ENCODE data around the gene RGR. TPM values are rescaled to one million over a fixed set of nuclear protein-coding genes. Genes with fewer than 3 reads are reported as not detected.

The RGR gene
- total RNA-seq, 4 donors from 2014 or later = 0.08 TPM; not detected in 3

DNA sequence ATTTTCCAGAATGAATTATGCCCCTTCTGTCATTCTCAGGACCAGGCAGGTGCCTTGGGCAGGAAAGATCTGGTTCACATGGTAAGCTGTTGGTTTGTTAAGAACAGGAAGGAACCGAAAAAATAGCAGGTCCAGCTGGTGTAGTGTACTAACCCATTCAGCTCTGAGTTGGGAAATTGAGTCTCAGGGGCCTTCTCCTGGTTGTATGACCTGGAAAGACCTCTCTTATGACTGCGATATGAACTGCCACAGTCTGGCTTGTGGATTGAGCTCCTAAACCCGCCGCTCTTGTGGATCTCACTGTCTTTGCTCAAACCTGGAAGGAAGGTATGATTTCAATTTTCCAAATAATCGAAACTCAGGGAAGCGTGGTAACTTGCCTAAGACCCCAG is 8.1 kb upstream of the RGR start:
- TF ChIP-seq, protein P1, sequence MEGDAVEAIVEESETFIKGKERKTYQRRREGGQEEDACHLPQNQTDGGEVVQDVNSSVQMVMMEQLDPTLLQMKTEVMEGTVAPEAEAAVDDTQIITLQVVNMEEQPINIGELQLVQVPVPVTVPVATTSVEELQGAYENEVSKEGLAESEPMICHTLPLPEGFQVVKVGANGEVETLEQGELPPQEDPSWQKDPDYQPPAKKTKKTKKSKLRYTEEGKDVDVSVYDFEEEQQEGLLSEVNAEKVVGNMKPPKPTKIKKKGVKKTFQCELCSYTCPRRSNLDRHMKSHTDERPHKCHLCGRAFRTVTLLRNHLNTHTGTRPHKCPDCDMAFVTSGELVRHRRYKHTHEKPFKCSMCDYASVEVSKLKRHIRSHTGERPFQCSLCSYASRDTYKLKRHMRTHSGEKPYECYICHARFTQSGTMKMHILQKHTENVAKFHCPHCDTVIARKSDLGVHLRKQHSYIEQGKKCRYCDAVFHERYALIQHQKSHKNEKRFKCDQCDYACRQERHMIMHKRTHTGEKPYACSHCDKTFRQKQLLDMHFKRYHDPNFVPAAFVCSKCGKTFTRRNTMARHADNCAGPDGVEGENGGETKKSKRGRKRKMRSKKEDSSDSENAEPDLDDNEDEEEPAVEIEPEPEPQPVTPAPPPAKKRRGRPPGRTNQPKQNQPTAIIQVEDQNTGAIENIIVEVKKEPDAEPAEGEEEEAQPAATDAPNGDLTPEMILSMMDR (IDR thresholded peaks at IDR 0.05) = no peak
- no peak for TF ChIP-seq POLR2A (IDR thresholded peaks at IDR 0.05)
- H3K4me3 ChIP-seq (ENCODE audit: low read depth, poor library complexity, severe bottlenecking) = no peak overlapping the region
- DNase-seq (ENCODE audit: low spot score in 2 of 2) = no peak
- intact Hi-C loops (cut with DNase I; ENCODE audit: low total_unique reads) = no loop called here
- WGBS, 2 donors = 79 to 85% methylated on average over 6 of the region's 6 CpGs

DNA sequence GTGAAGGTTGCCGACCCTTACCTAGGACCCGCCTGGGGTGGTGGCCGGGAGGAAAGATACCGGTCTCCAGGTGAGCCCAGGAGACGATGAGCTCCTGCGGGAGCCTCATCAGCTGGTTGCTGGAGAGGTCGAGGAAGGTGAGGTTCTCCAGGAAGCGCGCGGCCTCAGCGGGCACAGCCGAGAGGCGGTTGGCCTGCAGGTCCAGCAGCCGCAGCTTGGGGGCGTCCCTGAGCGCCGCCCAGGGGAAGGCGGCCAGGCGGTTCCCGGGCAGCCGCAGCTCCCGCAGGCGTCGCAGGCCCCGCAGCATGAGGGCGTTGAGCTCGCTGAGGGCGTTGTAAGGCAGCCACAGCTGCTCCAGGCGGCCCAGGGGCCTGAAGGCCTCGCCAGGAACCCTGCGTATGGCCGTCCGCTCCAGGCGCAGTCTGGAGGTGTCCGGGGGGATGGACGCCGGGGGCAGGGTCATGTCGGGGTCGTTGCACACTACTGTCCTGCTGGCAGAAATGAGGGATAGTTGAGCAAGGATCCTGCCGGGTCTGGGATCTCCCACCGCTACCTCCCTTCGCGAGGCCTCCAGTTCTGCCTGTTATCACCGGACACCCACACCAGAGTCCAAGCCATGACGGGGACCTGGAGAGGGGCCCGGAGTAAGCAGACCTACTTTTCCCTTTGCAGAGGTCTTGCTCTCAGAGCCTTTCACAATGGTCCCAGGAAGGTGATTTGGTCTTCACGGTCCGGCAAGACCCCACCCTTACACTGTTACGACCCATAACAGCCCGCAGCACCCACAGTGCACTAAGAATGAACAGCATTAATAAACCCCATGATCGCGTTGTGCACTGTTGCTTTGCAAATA is 7.4 kb upstream of the RGR start:
- no peak overlapping the region for H3K4me3 ChIP-seq (ENCODE audit: low read depth, poor library complexity, severe bottlenecking)
- intact Hi-C loops (cut with DNase I; ENCODE audit: low total_unique reads) = no loop called here
- no peak for DNase-seq (ENCODE audit: low spot score in 2 of 2)
- 54 to 67% methylated on average over 38 to 49 of the region's 52 CpGs for WGBS, 2 donors
- TF ChIP-seq, protein P1 (IDR thresholded peaks at IDR 0.05) = no peak
- no peak for TF ChIP-seq POLR2A (IDR thresholded peaks at IDR 0.05)

DNA sequence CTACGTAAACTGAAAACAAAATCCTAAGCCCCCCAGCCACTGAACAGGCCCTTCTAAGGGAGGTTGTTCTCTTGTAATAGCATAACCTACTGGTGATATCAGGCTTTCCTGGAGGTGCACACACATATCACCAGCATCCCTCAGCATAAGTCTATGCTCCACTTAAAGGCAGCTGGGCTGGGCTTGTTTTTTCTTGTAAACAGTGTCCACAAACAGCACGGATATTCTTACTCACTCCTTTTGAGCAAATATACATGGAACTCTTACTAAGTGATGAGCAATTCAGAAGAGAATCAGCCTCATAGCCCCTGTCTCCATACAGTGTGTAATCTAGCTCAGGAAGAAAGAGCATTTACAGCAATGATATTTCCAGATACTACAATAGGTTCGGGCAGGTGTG is 5.9 kb upstream of the RGR start:
- DNase-seq (ENCODE audit: low spot score in 2 of 2) = no peak
- TF ChIP-seq, protein P1 (IDR thresholded peaks at IDR 0.05) = no peak
- no peak for TF ChIP-seq POLR2A (IDR thresholded peaks at IDR 0.05)
- 81 to 88% methylated on average over 3 of the region's 3 CpGs for WGBS, 2 donors
- no peak overlapping the region for H3K4me3 ChIP-seq (ENCODE audit: low read depth, poor library complexity, severe bottlenecking)
- intact Hi-C loops (cut with DNase I; ENCODE audit: low total_unique reads) = no loop called here

DNA sequence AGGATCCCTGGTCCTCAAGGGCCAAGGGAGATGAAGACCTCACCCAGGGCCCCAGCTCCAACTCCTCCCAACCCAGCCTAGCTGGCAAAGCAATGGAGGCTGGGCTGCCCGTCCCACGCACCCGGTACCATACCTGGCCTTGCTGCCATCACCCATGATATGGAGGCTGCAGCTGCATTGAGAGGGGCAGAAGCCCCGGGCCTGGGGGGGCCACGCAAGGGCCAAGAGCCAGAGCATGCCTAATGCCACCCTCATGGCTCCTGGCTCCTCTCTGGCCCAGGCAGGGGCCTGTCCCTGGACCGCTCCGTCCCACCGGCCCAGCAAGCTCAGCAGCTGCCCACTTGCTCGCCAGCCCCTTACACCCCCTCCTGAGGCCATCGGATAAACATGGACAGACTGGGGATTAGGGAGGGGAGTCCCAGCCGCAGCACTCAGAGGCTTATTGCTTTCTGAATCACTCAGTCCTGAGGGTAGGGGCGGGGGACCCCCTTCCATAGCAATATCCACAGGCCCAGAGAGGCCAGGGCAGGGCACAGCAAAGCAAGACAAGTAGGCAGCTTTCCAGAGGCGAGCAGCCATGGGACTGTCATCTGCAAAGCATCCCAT is 3.6 kb upstream of the RGR start, which contains the start of gene LRIT1:
LRIT1 (minus strand) TSS at position 362 of the 606 bp plus-strand sequence; CDS start at position 255, 107 bp downstream.
- WGBS, 2 donors = 82 to 90% methylated on average over 12 to 13 of the region's 13 CpGs
- H3K4me3 ChIP-seq (ENCODE audit: low read depth, poor library complexity, severe bottlenecking) = no peak within 1 kb of the TSS
- no peak for DNase-seq (ENCODE audit: low spot score in 2 of 2)
- TF ChIP-seq, protein P1 (IDR thresholded peaks at IDR 0.05) = no peak
- TF ChIP-seq POLR2A (IDR thresholded peaks at IDR 0.05) = no peak
- intact Hi-C loops (cut with DNase I; ENCODE audit: low total_unique reads) = no loop called here

DNA sequence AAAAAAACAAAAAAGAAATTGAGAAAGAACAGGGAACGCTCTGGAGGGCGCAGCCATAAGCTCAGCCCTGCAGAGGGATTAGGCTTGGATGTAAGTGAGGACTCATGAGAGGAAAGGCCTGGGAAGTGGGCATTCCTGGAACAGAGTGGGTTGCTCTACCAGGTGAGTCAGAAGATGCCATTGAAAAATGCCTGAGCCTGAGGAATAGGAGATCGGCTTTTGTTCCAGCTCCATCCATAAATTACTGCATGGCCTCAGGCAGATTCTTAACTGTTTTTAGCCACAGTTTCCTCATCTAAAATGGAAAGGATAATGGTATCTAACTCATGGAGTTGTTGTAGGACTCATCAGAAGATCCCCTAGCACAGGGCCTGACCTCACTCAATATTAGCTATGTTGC is 1.1 kb upstream of the RGR start:
- 87 to 89% methylated on average over 3 of the region's 3 CpGs for whole genome bisulfite sequencing, 2 donors
- TF ChIP-seq, protein P1 (IDR thresholded peaks at IDR 0.05) = no peak
- no peak for TF ChIP-seq POLR2A (IDR thresholded peaks at IDR 0.05)
- no peak for DNase-seq (ENCODE audit: low spot score in 2 of 2)
- H3K4me3 ChIP-seq (ENCODE audit: low read depth, poor library complexity, severe bottlenecking) = no peak overlapping the region
- intact Hi-C loops (cut with DNase I; ENCODE audit: low total_unique reads) = no loop called here
